ENCODE data around the gene LRRK1.

Gene LRRK1

GRCh38 chr15:100987143-100987542 is 68.0 kb downstream of the LRRK1 start:
- H3K9me3 ChIP-seq (ENCODE audit: insufficient read depth, low read length, severe bottlenecking), result no peaks in the 10 kb centered on the region
- no peak overlapping the region for H3K9ac ChIP-seq (ENCODE audit: low read depth, low read length)
- H4K20me1 ChIP-seq (ENCODE audit: insufficient read depth, low read length), result no peaks in the 10 kb centered on the region
- H3K4me1 ChIP-seq (ENCODE audit: insufficient read depth, low read length), result no peaks in the 10 kb centered on the region
- H3K4me2 ChIP-seq (ENCODE audit: insufficient read depth, low read length), result no peak overlapping the region
- TF ChIP-seq CTCF (IDR thresholded peaks at IDR 0.05; ENCODE audit: borderline replicate concordance, extremely low read depth, low read length, poor library complexity, severe bottlenecking) (no peak), EZH2 (IDR thresholded peaks at IDR 0.05; ENCODE audit: borderline replicate concordance, low read depth, low read length, severe bottlenecking) (no peak)
- H3K36me3 ChIP-seq (ENCODE audit: insufficient read depth, low read length), result no peaks in the 10 kb centered on the region
- DNase-seq (no peak), ATAC-seq (ENCODE audit: insufficient read depth, low read depth) (no peak)
- H3K27ac ChIP-seq (ENCODE audit: low read length), result no peak overlapping the region
- H2AFZ ChIP-seq (ENCODE audit: low read depth, low read length), result no peak overlapping the region
- no peaks in the 10 kb centered on the region for H3K79me2 ChIP-seq (ENCODE audit: insufficient read depth, low read length)
- H3K4me3 ChIP-seq (ENCODE audit: low read depth in 1 of 2, low read length in 2 of 2), result no peak overlapping the region
- peaks cover 14% of the 10 kb centered on the region for H3K27me3 ChIP-seq (ENCODE audit: insufficient read depth, low read length, poor library complexity)

GRCh38 chr15:100988297-100988696 is 69.1 kb downstream of the LRRK1 start:
- no peak overlapping the region for H3K4me2 ChIP-seq (ENCODE audit: insufficient read depth, low read length)
- H3K79me2 ChIP-seq (ENCODE audit: insufficient read depth, low read length), result no peaks in the 10 kb centered on the region
- no peaks in the 10 kb centered on the region for H4K20me1 ChIP-seq (ENCODE audit: insufficient read depth, low read length)
- no peak for DNase-seq
- H3K4me3 ChIP-seq (ENCODE audit: low read depth in 1 of 2, low read length in 2 of 2), result no peak overlapping the region
- H3K4me1 ChIP-seq (ENCODE audit: insufficient read depth, low read length), result no peaks in the 10 kb centered on the region
- no peaks in the 10 kb centered on the region for H3K36me3 ChIP-seq (ENCODE audit: insufficient read depth, low read length)
- no peak for ATAC-seq (ENCODE audit: insufficient read depth, low read depth)
- no peak overlapping the region for H3K27ac ChIP-seq (ENCODE audit: low read length)
- no peak overlapping the region for H2AFZ ChIP-seq (ENCODE audit: low read depth, low read length)
- peaks cover 14% of the 10 kb centered on the region for H3K27me3 ChIP-seq (ENCODE audit: insufficient read depth, low read length, poor library complexity)
- no peaks in the 10 kb centered on the region for H3K9me3 ChIP-seq (ENCODE audit: insufficient read depth, low read length, severe bottlenecking)
- no peak for TF ChIP-seq CTCF (IDR thresholded peaks at IDR 0.05; ENCODE audit: borderline replicate concordance, extremely low read depth, low read length, poor library complexity, severe bottlenecking)
- no peak for TF ChIP-seq EZH2 (IDR thresholded peaks at IDR 0.05; ENCODE audit: borderline replicate concordance, low read depth, low read length, severe bottlenecking)
- no peak overlapping the region for H3K9ac ChIP-seq (ENCODE audit: low read depth, low read length)

- no peak overlapping the region for H3K4me3 ChIP-seq (ENCODE audit: low read depth in 1 of 2, low read length in 2 of 2)
- H3K79me2 ChIP-seq (ENCODE audit: insufficient read depth, low read length), result no peaks in the 10 kb centered on the region
- H3K27me3 ChIP-seq (ENCODE audit: insufficient read depth, low read length, poor library complexity), result peaks cover 14% of the 10 kb centered on the region
- no peak overlapping the region for H3K9ac ChIP-seq (ENCODE audit: low read depth, low read length)
- no peak overlapping the region for H3K27ac ChIP-seq (ENCODE audit: low read length)
- TF ChIP-seq CTCF (IDR thresholded peaks at IDR 0.05; ENCODE audit: borderline replicate concordance, extremely low read depth, low read length, poor library complexity, severe bottlenecking) (no peak), EZH2 (IDR thresholded peaks at IDR 0.05; ENCODE audit: borderline replicate concordance, low read depth, low read length, severe bottlenecking) (no peak)
- H2AFZ ChIP-seq (ENCODE audit: low read depth, low read length), result no peak overlapping the region
- H3K36me3 ChIP-seq (ENCODE audit: insufficient read depth, low read length), result no peaks in the 10 kb centered on the region
- H4K20me1 ChIP-seq (ENCODE audit: insufficient read depth, low read length), result no peaks in the 10 kb centered on the region
- no peak overlapping the region for H3K4me2 ChIP-seq (ENCODE audit: insufficient read depth, low read length)
- no peaks in the 10 kb centered on the region for H3K4me1 ChIP-seq (ENCODE audit: insufficient read depth, low read length)
- DNase-seq, result no peak
- ATAC-seq (ENCODE audit: insufficient read depth, low read depth), result no peak
- H3K9me3 ChIP-seq (ENCODE audit: insufficient read depth, low read length, severe bottlenecking), result no peaks in the 10 kb centered on the region
Observed at GRCh38 chr15:100988857-100989256, 69.7 kb downstream of the LRRK1 start.
